ENCODE measurements around the gene TNS3.

- TF ChIP-seq CTCF (IDR thresholded peaks at IDR 0.05) (no peak), POLR2A (IDR thresholded peaks at IDR 0.05) (no peak)
Measured at GRCh38 chr7:47266799-47267198, 315.1 kb downstream of the TNS3 start.

All from uterus (tissue), 2 donors.